DOHH2 (cell line): ENCODE measurements around the gene SNTB2.
"Not testable (repeated sequence)": the region's sequence is repeated elsewhere in the genome, so short reads cannot be mapped to it uniquely, and the experiment has no call there.

Source experiments
- H3F3A ChIP-seq: fragments of 200-600 bp; sonication (generic), shearing (Covaris generic); 2 replicates; pipeline ENCODE4 v1.6.0; 2016; ENCODE audit warnings: antibody characterized with exemption, mild to moderate bottlenecking; ENCODE audit not compliant: control insufficient read depth, insufficient read depth
- H3K27ac ChIP-seq: fragments of 200-600 bp; sonication (generic); 2 replicates; pipeline ENCODE4 v1.5.1; 2014; ENCODE audit warnings: low read depth, mild to moderate bottlenecking, low read length, moderate library complexity
- H3K27me3 ChIP-seq: fragments of 200-600 bp; sonication (generic); 2 replicates; pipeline ENCODE4 v1.6.1; 2014; ENCODE audit warnings: mild to moderate bottlenecking, low read length, mixed read lengths; ENCODE audit not compliant: control insufficient read depth
- H3K36me3 ChIP-seq: fragments of 200-600 bp; sonication (generic); 2 replicates; pipeline ENCODE4 v1.6.1; 2014; ENCODE audit warnings: mild to moderate bottlenecking, low read length, moderate library complexity, mixed read lengths; ENCODE audit not compliant: control insufficient read depth
- H3K4me1 ChIP-seq: fragments of 200-600 bp; sonication (generic); 2 replicates; pipeline ENCODE4 v1.6.1; 2014; ENCODE audit warnings: mild to moderate bottlenecking, low read length, mixed read lengths; ENCODE audit not compliant: control insufficient read depth
- H3K4me2 ChIP-seq: fragments of 200-600 bp; sonication (generic); 2 replicates; pipeline ENCODE4 v1.6.0; 2014; ENCODE audit warnings: mild to moderate bottlenecking, low read length, moderate library complexity
- H3K4me3 ChIP-seq: fragments of 200-600 bp; sonication (generic); 2 replicates; pipeline ENCODE4 v1.5.1; 2014; ENCODE audit warnings: mild to moderate bottlenecking, low read length, mixed read lengths
- H3K79me2 ChIP-seq: fragments of 200-600 bp; sonication (generic); 2 replicates; pipeline ENCODE4 v1.6.1; 2014; ENCODE audit warnings: mild to moderate bottlenecking, low read length, mixed read lengths; ENCODE audit not compliant: control insufficient read depth
- H3K9me2 ChIP-seq: fragments of 200-600 bp; sonication (generic); replicated peaks from 2 replicates; pipeline ENCODE4 v1.6.1; 2014; ENCODE audit warnings: mild to moderate bottlenecking, low read length, mixed read lengths; ENCODE audit not compliant: control insufficient read depth
- H3K9me3 ChIP-seq: fragments of 200-600 bp; sonication (generic); 2 replicates; pipeline ENCODE4 v1.6.1; 2014; ENCODE audit warnings: antibody characterized with exemption, low read length, mixed read lengths; ENCODE audit not compliant: control insufficient read depth, insufficient read depth
- H4K20me1 ChIP-seq: fragments of 200-600 bp; sonication (generic); 2 replicates; pipeline ENCODE4 v1.6.0; 2014; ENCODE audit warnings: low read depth, mild to moderate bottlenecking, antibody characterized with exemption, low read length, moderate library complexity; ENCODE audit not compliant: control insufficient read depth, insufficient read depth
- CTCF ChIP-seq: fragments of 200-600 bp; sonication (generic); IDR thresholded peaks from one replicate; pipeline ENCODE4 v1.5.1; 2014; ENCODE audit warnings: antibody characterized with exemption, mild to moderate bottlenecking, low read depth, low read length; ENCODE audit not compliant: poor library complexity, severe bottlenecking
- EZH2phosphoT487 ChIP-seq: fragments of 200-600 bp; sonication (generic); IDR thresholded peaks from 2 replicates; pipeline ENCODE4 v1.6.1; 2017; ENCODE audit warnings: borderline replicate concordance, mild to moderate bottlenecking, antibody characterized with exemption, low read length, moderate library complexity, mixed read lengths

SNTB2 gene

DNA sequence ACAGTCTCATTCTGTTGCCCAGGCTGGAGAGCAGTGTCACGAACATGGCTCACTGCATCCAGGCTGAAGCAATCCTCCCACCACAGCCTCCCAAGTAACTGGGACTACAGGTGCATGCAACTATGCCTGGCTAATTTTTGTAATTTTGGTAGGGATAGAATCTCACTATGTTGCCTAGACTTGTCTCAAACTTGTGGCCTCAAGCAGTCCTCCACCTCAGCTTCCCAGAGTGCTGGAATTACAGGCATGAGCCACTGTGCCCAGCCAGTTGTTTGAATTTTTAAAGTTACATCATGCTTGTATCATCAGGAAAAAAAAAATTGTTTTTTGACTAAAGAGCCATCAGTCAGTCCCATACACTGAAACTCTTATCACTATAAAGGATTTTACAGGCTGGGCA, 107.1 kb downstream of the SNTB2 start:
- Histone ChIP-seq H3F3A (no peaks in the 10 kb centered on the region), H3K4me3 (no peak overlapping the region), H3K4me1 (no peaks in the 10 kb centered on the region)

DNA sequence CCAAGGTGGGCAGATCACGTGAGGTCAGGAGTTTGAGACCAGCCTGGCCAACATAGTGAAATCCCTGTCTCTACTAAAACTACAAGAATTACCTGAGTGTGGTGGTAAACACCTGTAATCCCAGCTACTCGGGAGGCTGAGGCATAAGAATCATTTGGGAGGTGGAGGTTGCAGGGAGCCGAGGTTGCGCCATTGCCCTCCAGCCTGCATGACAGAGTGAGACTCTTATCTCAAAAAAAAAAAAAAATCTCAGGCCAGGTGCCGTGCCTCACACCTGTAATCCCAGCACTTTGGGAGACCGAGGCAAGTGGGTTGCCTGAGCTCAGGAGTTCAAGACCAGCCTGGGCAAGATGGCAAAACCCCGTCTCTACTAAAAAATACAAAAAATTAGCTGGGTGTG, 109.8 kb downstream of the SNTB2 start:
- H3K27ac ChIP-seq, H3F3A ChIP-seq, H3K4me3 ChIP-seq, H3K4me2 ChIP-seq, H3K9me3 ChIP-seq, H3K9me2 ChIP-seq, H4K20me1 ChIP-seq, H3K4me1 ChIP-seq, H3K27me3 ChIP-seq, H3K79me2 ChIP-seq: not testable (repeated sequence)
- H3K36me3 ChIP-seq, result peaks cover 13% of the 10 kb centered on the region

More for the DNA sequence above, 107.1 kb downstream of the SNTB2 start:
- Histone ChIP-seq H3K4me2 (no peak overlapping the region), H3K9me2 (no peaks in the 10 kb centered on the region), H3K27me3 (no peaks in the 10 kb centered on the region), H3K9me3 (no peaks in the 10 kb centered on the region), H4K20me1 (no peaks in the 10 kb centered on the region), H3K79me2 (no peaks in the 10 kb centered on the region), H3K27ac (no peak overlapping the region), H3K36me3 (no peaks in the 10 kb centered on the region)
- no peak for TF ChIP-seq EZH2phosphoT487
- no peak for TF ChIP-seq CTCF

- no peaks in the 10 kb centered on the region for H3K79me2 ChIP-seq
- no peaks in the 10 kb centered on the region for H3K27me3 ChIP-seq
- H3F3A ChIP-seq, result no peaks in the 10 kb centered on the region; the same call in 1 of the 2 replicates
- no peaks in the 10 kb centered on the region for H3K9me3 ChIP-seq
- no peak overlapping the region for H3K4me3 ChIP-seq
- H3K4me1 ChIP-seq, result peaks cover 9% of the 10 kb centered on the region
- H3K9me2 ChIP-seq, result no peaks in the 10 kb centered on the region
- TF ChIP-seq EZH2phosphoT487, result no peak
- no peak for TF ChIP-seq CTCF
- H3K36me3 ChIP-seq, result peaks cover 18% of the 10 kb centered on the region
- no peaks in the 10 kb centered on the region for H4K20me1 ChIP-seq
- no peak overlapping the region for H3K4me2 ChIP-seq
- no peak overlapping the region for H3K27ac ChIP-seq
These were observed 111.3 kb downstream of the SNTB2 start for GRCh38 chr16:69298261-69298660.

DNA sequence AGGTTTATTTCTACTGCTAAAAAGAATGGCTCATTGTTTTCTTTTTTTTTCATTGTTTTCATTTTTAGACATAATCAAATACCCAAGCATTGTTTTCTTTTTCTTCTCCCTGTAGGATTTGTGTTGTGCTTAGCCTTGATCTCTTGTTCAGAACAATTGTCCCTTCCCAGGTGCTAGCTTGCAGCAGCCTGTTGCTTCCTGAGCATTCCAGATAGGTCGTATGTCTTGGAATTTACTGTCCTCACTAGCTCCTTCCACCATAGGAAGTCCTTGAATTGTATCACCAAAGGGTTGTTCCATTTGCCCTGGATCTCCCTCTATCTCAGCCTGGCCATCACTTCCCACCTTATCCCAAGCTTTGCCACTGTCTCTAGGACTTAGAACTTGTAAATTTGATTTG, 114.2 kb downstream of the SNTB2 start:
- H3F3A ChIP-seq, result peaks cover 4% of the 10 kb centered on the region
- H3K9me2 ChIP-seq, result no peaks in the 10 kb centered on the region
- H3K79me2 ChIP-seq, result no peaks in the 10 kb centered on the region
- no peak overlapping the region for H3K4me2 ChIP-seq
- peaks cover 9% of the 10 kb centered on the region for H3K4me1 ChIP-seq
- H4K20me1 ChIP-seq, result no peaks in the 10 kb centered on the region
- TF ChIP-seq CTCF (no peak), EZH2phosphoT487 (no peak)
- no peak overlapping the region for H3K27ac ChIP-seq
- no peaks in the 10 kb centered on the region for H3K9me3 ChIP-seq
- H3K36me3 ChIP-seq, result peaks cover 18% of the 10 kb centered on the region
- no peak overlapping the region for H3K4me3 ChIP-seq
- no peaks in the 10 kb centered on the region for H3K27me3 ChIP-seq
